H1 (cell line): ENCODE data around the gene CASS4. TPM values are rescaled to one million over a fixed set of nuclear protein-coding genes. Genes with fewer than 3 reads are reported as not detected.

Experiments used
- BACH1 ChIP-seq: IDR thresholded peaks from 2 replicates; pipeline ENCODE4 v1.6.1; 2012; ENCODE audit warnings: low read length, improper control_type of control experiment
- BRCA1 ChIP-seq: IDR thresholded peaks from 2 replicates; pipeline ENCODE4 v1.6.1; 2012; ENCODE audit warnings: low read depth, low read length, improper control_type of control experiment
- CBX5 ChIP-seq: fragments of 300-800, 300-1000 bp; sonication (generic); IDR thresholded peaks from 2 replicates; pipeline ENCODE4 v1.7.1; 2016; ENCODE audit warnings: antibody characterized with exemption, low read length, low read depth
- CHD1 ChIP-seq: IDR thresholded peaks from 2 replicates; pipeline ENCODE4 v1.6.1; 2012; ENCODE audit warnings: low read depth, low read length, improper control_type of control experiment
- EZH2 ChIP-seq: fragments of 200-600 bp; sonication (generic); IDR thresholded peaks from 2 replicates; pipeline ENCODE4 v1.7.1; 2012; ENCODE audit warnings: low read depth, mild to moderate bottlenecking, moderate library complexity, low read length, inconsistent platforms; ENCODE audit not compliant: severe bottlenecking
- HDAC2 ChIP-seq, 2 experiments: fragments of 300-600 bp in 1 of 2; sonication (generic) in 1 of 2; IDR thresholded peaks; 2 replicates each; pipeline ENCODE4 v1.6.1; 2011 to 2012; ENCODE audit warnings: low read depth in 2 of 2, low read length in 2 of 2, mild to moderate bottlenecking in 2 of 2, moderate library complexity in 2 of 2, borderline replicate concordance in 1 of 2, inconsistent platforms in 1 of 2
- KDM4A ChIP-seq: IDR thresholded peaks from one replicate; pipeline ENCODE4 v1.7.1; 2012; ENCODE audit warnings: low read depth, mild to moderate bottlenecking, moderate library complexity, low read length, inconsistent platforms; ENCODE audit not compliant: severe bottlenecking
- MAX ChIP-seq: IDR thresholded peaks from 2 replicates; pipeline ENCODE4 v1.6.1; 2012; ENCODE audit warnings: inconsistent platforms
- NANOG ChIP-seq: IDR thresholded peaks from 2 replicates; pipeline ENCODE4 v1.6.1; 2011; ENCODE audit warnings: low read length, low read depth, mild to moderate bottlenecking, inconsistent platforms; ENCODE audit not compliant: insufficient read depth, poor library complexity, severe bottlenecking
- NRF1 ChIP-seq: IDR thresholded peaks from 2 replicates; pipeline ENCODE4 v1.6.1; 2011; ENCODE audit warnings: mild to moderate bottlenecking, low read depth, low read length, improper control_type of control experiment
- PHF8 ChIP-seq: fragments of 200-600 bp; sonication (generic); conservative IDR thresholded peaks from 2 replicates; pipeline ENCODE4 v1.7.1; 2012; ENCODE audit warnings: low read depth, mild to moderate bottlenecking, inconsistent platforms, low read length, moderate library complexity
- RBBP5 ChIP-seq: IDR thresholded peaks from 2 replicates; pipeline ENCODE4 v1.7.1; 2012; ENCODE audit warnings: low read depth, mild to moderate bottlenecking, inconsistent platforms, low read length, moderate library complexity, borderline replicate concordance
- RFX5 ChIP-seq: IDR thresholded peaks from 2 replicates; pipeline ENCODE4 v1.6.1; 2011; ENCODE audit warnings: low read depth, low read length, improper control_type of control experiment, borderline replicate concordance
- SIN3A ChIP-seq, 2 experiments: IDR thresholded peaks in 1 of 2; conservative IDR thresholded peaks in 1 of 2; 2 replicates each; pipeline ENCODE4 v1.6.1; 2011 to 2012; ENCODE audit warnings: low read length in 2 of 2, improper control_type of control experiment in 1 of 2, low read depth in 1 of 2, mild to moderate bottlenecking in 1 of 2
- TAF1 ChIP-seq: IDR thresholded peaks from 2 replicates; pipeline ENCODE4 v1.6.1; 2011; ENCODE audit warnings: mild to moderate bottlenecking, low read depth, low read length
- TEAD4 ChIP-seq: IDR thresholded peaks from 2 replicates; pipeline ENCODE4 v1.6.1; 2012; ENCODE audit warnings: low read depth, low read length, inconsistent platforms, mixed read lengths
- polyA plus RNA-seq, 7 experiments: library from polyadenylated mRNA; depleted of rRNA in 3 of 7; stranded (reverse) in 5 of 7; unstranded in 2 of 7; fragments of >200 nt in 5 of 7; fragments of 200-250 nt in 2 of 7; gene quantifications; 1 replicate in 5 of 7; 2 replicates in 1 of 7; 4 replicates in 1 of 7; pipeline versions ENCODE4 v1.2.1 to v1.2.3, GENCODE V29; 2011 to 2013; ENCODE audit warnings: missing spikeins in 2 of 7, mixed read lengths in 2 of 7
- total RNA-seq: library from RNA; stranded (reverse); fragmentation: NEBNext Ultra II Directional; extraction: Animal tissue kit (Norgen Biotek cat#: 25700); gene quantifications from 2 replicates; pipeline ENCODE4 v1.2.1, GENCODE V29; 2021
- TF ChIP-seq, protein P1 (sequence below), 3 experiments: IDR thresholded peaks; 1 replicate in 2 of 3; 2 replicates in 1 of 3; pipeline versions ENCODE4 v1.5.1 to v1.6.1; 2011; ENCODE audit warnings: low read length in 3 of 3, mild to moderate bottlenecking in 3 of 3, inconsistent platforms in 2 of 3, low read depth in 1 of 3, moderate library complexity in 1 of 3; ENCODE audit not compliant: insufficient read depth in 1 of 3; ENCODE audit errors: control extremely low read depth in 1 of 3
- TF ChIP-seq, protein P2 (sequence below): IDR thresholded peaks from 2 replicates; pipeline ENCODE4 v1.6.1; 2011; ENCODE audit warnings: low read depth, mild to moderate bottlenecking, low read length; ENCODE audit not compliant: insufficient read depth
- TF ChIP-seq, protein P3 (sequence below): IDR thresholded peaks from 2 replicates; pipeline ENCODE4 v1.6.1; 2012; ENCODE audit warnings: low read length, inconsistent platforms

The CASS4 gene
- total and polyA plus RNA-seq, 2 of the 8 experiments (the other 6 are each of a cell fraction or from before 2014, with no cell fraction given), result not detected

DNA sequence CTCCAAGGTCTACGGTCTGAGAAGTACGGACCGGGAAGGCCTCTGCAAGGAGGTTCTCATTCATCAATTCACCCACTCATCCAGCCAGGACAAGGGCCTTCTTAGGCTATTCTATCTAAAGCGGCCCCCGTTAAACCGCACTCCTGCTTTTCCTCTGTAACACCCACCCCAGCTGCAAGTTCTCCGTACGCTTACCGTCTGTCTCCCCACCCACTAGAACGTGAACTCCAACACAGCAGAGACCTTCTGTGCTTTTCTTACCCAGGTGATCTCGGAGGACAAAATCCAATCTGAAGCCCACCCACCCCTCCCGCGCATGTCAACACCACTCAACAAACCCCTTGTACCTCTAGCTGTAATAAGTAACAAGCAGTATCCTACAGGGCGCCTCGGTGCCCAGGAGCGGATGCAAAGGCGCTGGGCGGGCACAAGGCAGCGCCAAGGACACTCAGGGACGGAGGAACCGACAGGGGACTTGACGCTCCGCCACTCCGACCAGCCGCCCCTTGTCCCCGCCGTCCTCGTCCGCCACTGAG, 20.4 kb upstream of the CASS4 start (continued):
- TF ChIP-seq, protein P1, sequence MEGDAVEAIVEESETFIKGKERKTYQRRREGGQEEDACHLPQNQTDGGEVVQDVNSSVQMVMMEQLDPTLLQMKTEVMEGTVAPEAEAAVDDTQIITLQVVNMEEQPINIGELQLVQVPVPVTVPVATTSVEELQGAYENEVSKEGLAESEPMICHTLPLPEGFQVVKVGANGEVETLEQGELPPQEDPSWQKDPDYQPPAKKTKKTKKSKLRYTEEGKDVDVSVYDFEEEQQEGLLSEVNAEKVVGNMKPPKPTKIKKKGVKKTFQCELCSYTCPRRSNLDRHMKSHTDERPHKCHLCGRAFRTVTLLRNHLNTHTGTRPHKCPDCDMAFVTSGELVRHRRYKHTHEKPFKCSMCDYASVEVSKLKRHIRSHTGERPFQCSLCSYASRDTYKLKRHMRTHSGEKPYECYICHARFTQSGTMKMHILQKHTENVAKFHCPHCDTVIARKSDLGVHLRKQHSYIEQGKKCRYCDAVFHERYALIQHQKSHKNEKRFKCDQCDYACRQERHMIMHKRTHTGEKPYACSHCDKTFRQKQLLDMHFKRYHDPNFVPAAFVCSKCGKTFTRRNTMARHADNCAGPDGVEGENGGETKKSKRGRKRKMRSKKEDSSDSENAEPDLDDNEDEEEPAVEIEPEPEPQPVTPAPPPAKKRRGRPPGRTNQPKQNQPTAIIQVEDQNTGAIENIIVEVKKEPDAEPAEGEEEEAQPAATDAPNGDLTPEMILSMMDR (IDR thresholded peaks at IDR 0.05; ENCODE audit: control extremely low read depth in 1 of 3, insufficient read depth in 1 of 3, low read depth in 1 of 3, low read length in 3 of 3), result no peak
- TF ChIP-seq BRCA1 (no peak), RFX5 (no peak), NANOG (no peak), BACH1 (no peak), TAF1 (no peak), TEAD4 (no peak), CHD1 (no peak), NRF1 (no peak), MAX (no peak), CBX5 (no peak), KDM4A (peak; percentile 68), HDAC2 (IDR thresholded peaks at IDR 0.05; ENCODE audit: borderline replicate concordance in 1 of 2, low read depth in 2 of 2, low read length in 2 of 2) (no peak), PHF8 (peak; percentile 62; the same call in 1 of the 2 replicates), EZH2 (no peak), RBBP5 (0 out of 2 replicates have a peak, but pooled peaks have one; percentile 15), SIN3A (conservative IDR thresholded peaks at IDR 0.05 in 1 of 2, IDR thresholded peaks at IDR 0.05 in 1 of 2; ENCODE audit: low read depth in 1 of 2, low read length in 2 of 2) (0 out of 4 replicates have a peak, but pooled peaks of 1 of the 2 experiments have one; percentile 6)
- TF ChIP-seq, protein P2, sequence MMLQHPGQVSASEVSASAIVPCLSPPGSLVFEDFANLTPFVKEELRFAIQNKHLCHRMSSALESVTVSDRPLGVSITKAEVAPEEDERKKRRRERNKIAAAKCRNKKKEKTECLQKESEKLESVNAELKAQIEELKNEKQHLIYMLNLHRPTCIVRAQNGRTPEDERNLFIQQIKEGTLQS, result no peak
- TF ChIP-seq, protein P3, sequence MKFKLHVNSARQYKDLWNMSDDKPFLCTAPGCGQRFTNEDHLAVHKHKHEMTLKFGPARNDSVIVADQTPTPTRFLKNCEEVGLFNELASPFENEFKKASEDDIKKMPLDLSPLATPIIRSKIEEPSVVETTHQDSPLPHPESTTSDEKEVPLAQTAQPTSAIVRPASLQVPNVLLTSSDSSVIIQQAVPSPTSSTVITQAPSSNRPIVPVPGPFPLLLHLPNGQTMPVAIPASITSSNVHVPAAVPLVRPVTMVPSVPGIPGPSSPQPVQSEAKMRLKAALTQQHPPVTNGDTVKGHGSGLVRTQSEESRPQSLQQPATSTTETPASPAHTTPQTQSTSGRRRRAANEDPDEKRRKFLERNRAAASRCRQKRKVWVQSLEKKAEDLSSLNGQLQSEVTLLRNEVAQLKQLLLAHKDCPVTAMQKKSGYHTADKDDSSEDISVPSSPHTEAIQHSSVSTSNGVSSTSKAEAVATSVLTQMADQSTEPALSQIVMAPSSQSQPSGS, result no peak
